HEK293 (cell line): Measurements from ENCODE around the gene SBF2.

Experiments used
- CTCF ChIA-PET: fragments of 350-600 bp; formaldehyde crosslinking; extraction: SDS; loops from one replicate; lab custom pipeline; 2021; ENCODE audit warnings: antibody characterized with exemption; lab: Yijun Ruan, JAX
- POLR2A ChIA-PET: fragments of 300-600 bp; formaldehyde crosslinking; extraction: SDS; loops from one replicate; lab custom pipeline; 2020; ENCODE audit warnings: antibody characterized with exemption, inconsistent platforms; lab: Yijun Ruan, JAX
- H3K27ac ChIP-seq: fragments of 200-500 bp; sonication (Bioruptor generic); 2 replicates; pipeline ENCODE4 v1.5.1; 2014; ENCODE audit warnings: low read depth, low read length, control low read depth, inconsistent platforms; ENCODE audit errors: extremely low read depth
- H3K36me3 ChIP-seq, 2 experiments: fragments of 200-500 bp in 1 of 2; sonication (Bioruptor generic) in 1 of 2; 1 replicate in 1 of 2; 2 replicates in 1 of 2; pipeline ENCODE4 v1.5.1; 2014 to 2017; ENCODE audit warnings: inconsistent platforms in 2 of 2, low read length in 2 of 2; ENCODE audit not compliant: control insufficient read depth in 2 of 2, insufficient read depth in 1 of 2
- H3K4me1 ChIP-seq: fragments of 200-500 bp; sonication (Bioruptor generic); 2 replicates; pipeline ENCODE4 v1.5.1; 2014; ENCODE audit warnings: mild to moderate bottlenecking, low read length, inconsistent platforms; ENCODE audit not compliant: control insufficient read depth, insufficient read depth
- H3K4me3 ChIP-seq: 2 replicates; pipeline ENCODE4 v1.5.1; 2011; ENCODE audit warnings: low read depth, mild to moderate bottlenecking, control low read depth, low read length, moderate library complexity
- H3K9me3 ChIP-seq: fragments of 200-500 bp; sonication (Bioruptor generic); 2 replicates; pipeline ENCODE4 v1.5.1; 2014; ENCODE audit warnings: low read depth, low read length, inconsistent platforms; ENCODE audit not compliant: control insufficient read depth, insufficient read depth
- EGR2 ChIP-seq: fragments of 450-650 bp; formaldehyde crosslinking; IDR thresholded peaks from 2 replicates; pipeline ENCODE4 v1.5.1; 2016; ENCODE audit warnings: low read depth, missing biosample characterization, missing genetic modification characterization
- KLF10 ChIP-seq: fragments of 450-650 bp; IDR thresholded peaks from 2 replicates; pipeline ENCODE4 v1.5.1; 2018; ENCODE audit warnings: missing biosample characterization, mild to moderate bottlenecking, missing genetic modification characterization
- MYNN ChIP-seq: fragments of 450-650 bp; formaldehyde crosslinking; IDR thresholded peaks from 2 replicates; pipeline ENCODE4 v1.5.1; 2016; ENCODE audit warnings: missing biosample characterization, missing genetic modification characterization, borderline replicate concordance
- RBAK ChIP-seq: fragments of 450-650 bp; formaldehyde crosslinking; IDR thresholded peaks from 2 replicates; pipeline ENCODE4 v1.5.1; 2016; ENCODE audit warnings: missing biosample characterization, missing genetic modification characterization
- ZBTB26 ChIP-seq: fragments of 450-650 bp; formaldehyde crosslinking; optimal IDR thresholded peaks from 2 replicates; pipeline ENCODE3; 2016; ENCODE audit warnings: missing biosample characterization, mild to moderate bottlenecking, missing genetic modification characterization
- ZFP69B ChIP-seq: fragments of 450-650 bp; formaldehyde crosslinking; IDR thresholded peaks from 2 replicates; pipeline ENCODE4 v1.5.1; 2016; ENCODE audit warnings: missing biosample characterization, missing genetic modification characterization
- ZNF138 ChIP-seq: fragments of 450-650 bp; formaldehyde crosslinking; IDR thresholded peaks from 2 replicates; pipeline ENCODE4 v1.5.1; 2016; ENCODE audit warnings: missing biosample characterization, missing genetic modification characterization, borderline replicate concordance
- ZNF169 ChIP-seq: fragments of 450-650 bp; formaldehyde crosslinking; IDR thresholded peaks from 2 replicates; pipeline ENCODE4 v1.5.1; 2016; ENCODE audit warnings: missing biosample characterization, missing genetic modification characterization
- ZNF350 ChIP-seq: fragments of 450-650 bp; formaldehyde crosslinking; IDR thresholded peaks from 2 replicates; pipeline ENCODE4 v1.5.0; 2017; ENCODE audit warnings: missing biosample characterization, mild to moderate bottlenecking, missing genetic modification characterization
- ZNF37A ChIP-seq: fragments of 450-650 bp; IDR thresholded peaks from 2 replicates; pipeline ENCODE4 v1.5.1; 2018; ENCODE audit warnings: missing biosample characterization, missing genetic modification characterization
- ZNF664 ChIP-seq: fragments of 450-650 bp; formaldehyde crosslinking; IDR thresholded peaks from 2 replicates; pipeline ENCODE4 v1.5.1; 2016; ENCODE audit warnings: missing biosample characterization, missing genetic modification characterization
- ZNF692 ChIP-seq: fragments of 450-650 bp; formaldehyde crosslinking; IDR thresholded peaks from 2 replicates; pipeline ENCODE4 v1.5.1; 2016; ENCODE audit warnings: missing biosample characterization, missing genetic modification characterization
- ZNF747 ChIP-seq: fragments of 450-650 bp; formaldehyde crosslinking; IDR thresholded peaks from 2 replicates; pipeline ENCODE4 v1.5.1; 2016; ENCODE audit warnings: missing biosample characterization, missing genetic modification characterization
- ZNF768 ChIP-seq: fragments of 450-650 bp; formaldehyde crosslinking; IDR thresholded peaks from 2 replicates; pipeline ENCODE4 v1.5.1; 2018; ENCODE audit warnings: missing biosample characterization, mild to moderate bottlenecking, missing genetic modification characterization
- ZNF843 ChIP-seq: fragments of 450-650 bp; formaldehyde crosslinking; IDR thresholded peaks from 2 replicates; pipeline ENCODE4 v1.5.1; 2016; ENCODE audit warnings: missing biosample characterization, missing genetic modification characterization
- ZSCAN16 ChIP-seq: fragments of 450-650 bp; formaldehyde crosslinking; IDR thresholded peaks from 2 replicates; pipeline ENCODE4 v1.5.1; 2016; ENCODE audit warnings: missing biosample characterization, missing genetic modification characterization
- TF ChIP-seq, protein P1 (sequence below): sonication (generic); formaldehyde crosslinking; IDR thresholded peaks from 2 replicates; pipeline ENCODE4 v1.8.1; 2022; ENCODE audit warnings: mild to moderate bottlenecking, moderate library complexity, missing genetic modification reagents

SBF2 gene

GRCh38 chr11:10019906-10020682 lies 273.9 kb downstream of the SBF2 start:
- ChIA-PET POLR2A (no interaction called here), CTCF (interaction anchor here (0.6 to 3.1 kb wide), 3 partner anchors 47 to 94 kb away, joined by 3 to 10 read pairs (median 4); no protein-coding TSS in a partner anchor)
- Histone ChIP-seq H3K36me3 (no peaks in the 10 kb centered on the region), H3K4me3 (no peak overlapping the region), H3K4me1 (no peaks in the 10 kb centered on the region), H3K9me3 (no peaks in the 10 kb centered on the region), H3K27ac (no peak overlapping the region)
- no peak for TF ChIP-seq KLF10
- no peak for TF ChIP-seq ZNF692 (tag by site-specific recombination)
- no peak for TF ChIP-seq ZNF747 (tag by site-specific recombination)
- TF ChIP-seq, protein P1, sequence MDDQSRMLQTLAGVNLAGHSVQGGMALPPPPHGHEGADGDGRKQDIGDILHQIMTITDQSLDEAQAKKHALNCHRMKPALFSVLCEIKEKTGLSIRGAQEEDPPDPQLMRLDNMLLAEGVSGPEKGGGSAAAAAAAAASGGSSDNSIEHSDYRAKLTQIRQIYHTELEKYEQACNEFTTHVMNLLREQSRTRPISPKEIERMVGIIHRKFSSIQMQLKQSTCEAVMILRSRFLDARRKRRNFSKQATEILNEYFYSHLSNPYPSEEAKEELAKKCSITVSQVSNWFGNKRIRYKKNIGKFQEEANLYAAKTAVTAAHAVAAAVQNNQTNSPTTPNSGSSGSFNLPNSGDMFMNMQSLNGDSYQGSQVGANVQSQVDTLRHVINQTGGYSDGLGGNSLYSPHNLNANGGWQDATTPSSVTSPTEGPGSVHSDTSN: no peak
- TF ChIP-seq ZBTB26 (tag by site-specific recombination): no peak
- TF ChIP-seq ZSCAN16 (tag by site-specific recombination): no peak
- no peak for TF ChIP-seq ZNF138 (tag by site-specific recombination)
- TF ChIP-seq ZFP69B (tag by site-specific recombination): no peak
- TF ChIP-seq ZNF169 (tag by site-specific recombination): no peak
- no peak for TF ChIP-seq RBAK

- no peak for TF ChIP-seq ZNF664 (tag by site-specific recombination)
- TF ChIP-seq ZNF843 (tag by site-specific recombination): no peak
- TF ChIP-seq, protein P1: no peak
- TF ChIP-seq ZNF768 (tag by site-specific recombination): no peak
- TF ChIP-seq ZNF350 (tag by site-specific recombination): no peak
- TF ChIP-seq, all 188 proteins: peak for 0
- no peaks in the 10 kb centered on the region for H3K4me1 ChIP-seq
- H3K9me3 ChIP-seq: no peaks in the 10 kb centered on the region
- H3K36me3 ChIP-seq: no peaks in the 10 kb centered on the region
- POLR2A ChIA-PET: no interaction called here
- H3K4me3 ChIP-seq: no peak overlapping the region
- no peak overlapping the region for H3K27ac ChIP-seq
- CTCF ChIA-PET: interaction anchor here (1.1 kb wide), 1 partner anchor 190 kb away, joined by 5 read pairs; no protein-coding TSS in a partner anchor
Observed at GRCh38 chr11:10017911-10018310, 276.1 kb downstream of the SBF2 start.

- Histone ChIP-seq H3K27ac (no peak overlapping the region), H3K4me3 (no peak overlapping the region), H3K4me1 (no peaks in the 10 kb centered on the region), H3K9me3 (no peaks in the 10 kb centered on the region), H3K36me3 (no peaks in the 10 kb centered on the region)
- ChIA-PET POLR2A (no interaction called here), CTCF (interaction anchor here (0.5 to 1.1 kb wide), 2 partner anchors 191 to 825 kb away, joined by 5 read pairs; no protein-coding TSS in a partner anchor)
- TF ChIP-seq ZNF37A (no peak), MYNN (tag by site-specific recombination) (no peak), EGR2 (tag by site-specific recombination) (no peak)
Observed at GRCh38 chr11:10017050-10017449, 277.0 kb downstream of the SBF2 start.
